MM.1S (cell line): ENCODE results near the gene ACSL4.

Experiments
- CTCF ChIP-seq: fragments of 300-600 bp; sonication (generic); IDR thresholded peaks from 2 replicates; pipeline ENCODE4 v1.5.1; 2016; ENCODE audit warnings: antibody characterized with exemption, low read length, mixed read lengths
- EZH2 ChIP-seq: fragments of 300-600 bp; sonication (generic); optimal IDR thresholded peaks from 2 replicates; pipeline ENCODE3; 2017; ENCODE audit warnings: low read depth, mild to moderate bottlenecking, antibody characterized with exemption, low read length, mixed read lengths
- EZH2phosphoT487 ChIP-seq: fragments of 300-600 bp; sonication (generic); IDR thresholded peaks from 2 replicates; pipeline ENCODE4 v1.6.1; 2018; ENCODE audit warnings: antibody characterized with exemption, low read length

- TF ChIP-seq CTCF = no peak
- TF ChIP-seq EZH2 = no peak
- TF ChIP-seq EZH2phosphoT487 = no peak
Measured at GRCh38 chrX:109681475-109682081, 51.5 kb downstream of the ACSL4 start.
